Trophoblast cell (in vitro differentiated cells and primary cell): Measurements from ENCODE around the gene FIBCD1.

Source experiments
- DNase-seq, 2 donors: peaks; one replicate each; pipeline ENCODE4 v3.0.0-alpha.2; 2016
- H2AFZ ChIP-seq: 2 replicates; pipeline ENCODE4 v1.6.1; 2013; ENCODE audit warnings: low read length, moderate library complexity, mild to moderate bottlenecking; ENCODE audit not compliant: insufficient read depth, poor library complexity
- H2AK5ac ChIP-seq: 2 replicates; pipeline ENCODE4 v1.6.1; 2013; ENCODE audit warnings: mild to moderate bottlenecking, low read length
- H2BK120ac ChIP-seq: 2 replicates; pipeline ENCODE4 v1.6.1; 2013; ENCODE audit warnings: low read length, mild to moderate bottlenecking, moderate library complexity; ENCODE audit not compliant: insufficient read depth, poor library complexity
- H2BK12ac ChIP-seq: 2 replicates; pipeline ENCODE4 v1.6.1; 2013; ENCODE audit warnings: mild to moderate bottlenecking, low read length, moderate library complexity
- H2BK5ac ChIP-seq: 2 replicates; pipeline ENCODE4 v1.6.1; 2013; ENCODE audit warnings: low read length, low read depth, moderate library complexity, mild to moderate bottlenecking; ENCODE audit not compliant: poor library complexity
- H3K14ac ChIP-seq: 2 replicates; pipeline ENCODE4 v1.6.1; 2013; ENCODE audit warnings: mild to moderate bottlenecking, low read length
- H3K18ac ChIP-seq: 2 replicates; pipeline ENCODE4 v1.6.1; 2013; ENCODE audit warnings: mild to moderate bottlenecking, low read length
- H3K23ac ChIP-seq: 2 replicates; pipeline ENCODE4 v1.6.1; 2013; ENCODE audit warnings: low read length
- H3K27ac ChIP-seq: 2 replicates; pipeline ENCODE4 v1.5.1; 2013; ENCODE audit warnings: low read depth, mild to moderate bottlenecking, inconsistent platforms, low read length, moderate library complexity
- H3K27me3 ChIP-seq: 2 replicates; pipeline ENCODE4 v1.6.1; 2013; ENCODE audit warnings: inconsistent platforms, mild to moderate bottlenecking, low read length, moderate library complexity; ENCODE audit not compliant: insufficient read depth
- H3K36me3 ChIP-seq, 2 experiments: 1 replicate in 1 of 2; 2 replicates in 1 of 2; pipeline ENCODE4 v1.6.1; 2013; ENCODE audit warnings: low read length in 2 of 2, mild to moderate bottlenecking in 2 of 2, moderate library complexity in 1 of 2; ENCODE audit not compliant: insufficient read depth in 2 of 2, control insufficient read depth in 1 of 2
- H3K4ac ChIP-seq: 2 replicates; pipeline ENCODE4 v1.6.1; 2013; ENCODE audit warnings: low read depth, mild to moderate bottlenecking, low read length, moderate library complexity
- H3K4me1 ChIP-seq, 2 experiments: 1 replicate in 1 of 2; 2 replicates in 1 of 2; pipeline ENCODE4 v1.6.1; 2013; ENCODE audit warnings: low read length in 2 of 2, mild to moderate bottlenecking in 2 of 2, moderate library complexity in 1 of 2; ENCODE audit not compliant: insufficient read depth in 2 of 2, control insufficient read depth in 1 of 2
- H3K4me2 ChIP-seq: 2 replicates; pipeline ENCODE4 v1.6.1; 2013; ENCODE audit warnings: inconsistent platforms, mild to moderate bottlenecking, low read length, moderate library complexity
- H3K4me3 ChIP-seq: 2 replicates; pipeline ENCODE4 v1.5.1; 2013; ENCODE audit warnings: mild to moderate bottlenecking, low read depth, low read length, inconsistent platforms
- H3K79me1 ChIP-seq: one replicate; pipeline ENCODE4 v1.6.1; 2013; ENCODE audit warnings: low read length
- H3K79me2 ChIP-seq: 2 replicates; pipeline ENCODE4 v1.6.1; 2013; ENCODE audit warnings: low read length, mild to moderate bottlenecking; ENCODE audit not compliant: control insufficient read depth, insufficient read depth, poor library complexity
- H3K9ac ChIP-seq: 2 replicates; pipeline ENCODE4 v1.6.1; 2013; ENCODE audit warnings: mild to moderate bottlenecking, low read length
- H3K9me3 ChIP-seq: 2 replicates; pipeline ENCODE4 v1.6.1; 2013; ENCODE audit warnings: low read depth, mild to moderate bottlenecking, control low read depth, inconsistent platforms, low read length; ENCODE audit not compliant: insufficient read depth
- H4K12ac ChIP-seq: 2 replicates; pipeline ENCODE4 v1.6.1; 2013; ENCODE audit warnings: low read depth, mild to moderate bottlenecking, low read length, moderate library complexity
- H4K8ac ChIP-seq: 2 replicates; pipeline ENCODE4 v1.6.1; 2013; ENCODE audit warnings: low read depth, mild to moderate bottlenecking, low read length, moderate library complexity
- H4K91ac ChIP-seq: one replicate; pipeline ENCODE4 v1.6.1; 2013; ENCODE audit warnings: low read depth, mild to moderate bottlenecking, low read length, moderate library complexity
- WGBS: extraction: QIAGEN DNeasy Blood & Tissue Kit; methylation state at CpG from one replicate; pipeline ENCODE4 v1.1.7; 2013; ENCODE audit warnings: missing lambda C conversion rate; ENCODE audit not compliant: insufficient read length, insufficient coverage; ENCODE audit errors: extremely low coverage; 5-methylcytosine and 5-hydroxymethylcytosine counted together

The FIBCD1 gene

GRCh38 chr9:130972957-130973685, 34.1 kb upstream of the FIBCD1 start:
- no peak overlapping the region for H3K23ac ChIP-seq
- H3K4me2 ChIP-seq: no peak overlapping the region
- no CpG with 5 or more reads among the region's 19 CpGs for WGBS
- DNase-seq: no peak
- H2BK12ac ChIP-seq: no peak overlapping the region
- no peaks in the 10 kb centered on the region for H3K79me1 ChIP-seq
- H3K14ac ChIP-seq: no peak overlapping the region
- no peak overlapping the region for H3K4ac ChIP-seq
- no peak overlapping the region for H3K4me3 ChIP-seq
- no peaks in the 10 kb centered on the region for H3K27me3 ChIP-seq
- H2AK5ac ChIP-seq: no peak overlapping the region
- H3K18ac ChIP-seq: no peak overlapping the region
- no peaks in the 10 kb centered on the region for H3K36me3 ChIP-seq
- no peak overlapping the region for H4K12ac ChIP-seq
- H3K79me2 ChIP-seq: no peaks in the 10 kb centered on the region
- no peak overlapping the region for H2BK120ac ChIP-seq
- H4K91ac ChIP-seq: no peak overlapping the region
- no peaks in the 10 kb centered on the region for H3K4me1 ChIP-seq
- no peak overlapping the region for H2BK5ac ChIP-seq
- no peak overlapping the region for H3K9ac ChIP-seq
- no peak overlapping the region for H3K27ac ChIP-seq
- H2AFZ ChIP-seq: no peak overlapping the region
- no peaks in the 10 kb centered on the region for H3K9me3 ChIP-seq
- no peak overlapping the region for H4K8ac ChIP-seq

GRCh38 chr9:130972277-130972956, 33.4 kb upstream of the FIBCD1 start:
- H2BK120ac ChIP-seq: no peak overlapping the region
- H4K8ac ChIP-seq: no peak overlapping the region
- H2BK5ac ChIP-seq: no peak overlapping the region
- H2AFZ ChIP-seq: no peak overlapping the region
- H3K18ac ChIP-seq: no peak overlapping the region
- no peaks in the 10 kb centered on the region for H3K27me3 ChIP-seq
- no peak overlapping the region for H2AK5ac ChIP-seq
- no CpG with 5 or more reads among the region's 6 CpGs for WGBS
- H3K4me1 ChIP-seq: no peaks in the 10 kb centered on the region
- no peak overlapping the region for H3K9ac ChIP-seq
- no peak overlapping the region for H3K4me3 ChIP-seq
- no peak overlapping the region for H3K23ac ChIP-seq
- no peaks in the 10 kb centered on the region for H3K36me3 ChIP-seq
- no peak overlapping the region for H3K27ac ChIP-seq
- H3K14ac ChIP-seq: no peak overlapping the region
- H4K12ac ChIP-seq: no peak overlapping the region
- H3K4ac ChIP-seq: no peak overlapping the region
- no peaks in the 10 kb centered on the region for H3K79me1 ChIP-seq
- no peak overlapping the region for H3K4me2 ChIP-seq
- no peak overlapping the region for H4K91ac ChIP-seq
- no peak overlapping the region for H2BK12ac ChIP-seq
- DNase-seq: no peak
- H3K9me3 ChIP-seq: no peaks in the 10 kb centered on the region
- H3K79me2 ChIP-seq: no peaks in the 10 kb centered on the region

GRCh38 chr9:130971294-130971849, 32.3 kb upstream of the FIBCD1 start:
- H3K14ac ChIP-seq: no peak overlapping the region
- no peak overlapping the region for H2BK12ac ChIP-seq
- H4K12ac ChIP-seq: no peak overlapping the region
- H3K27me3 ChIP-seq: no peaks in the 10 kb centered on the region
- no peaks in the 10 kb centered on the region for H3K9me3 ChIP-seq
- H3K4me2 ChIP-seq: no peak overlapping the region
- H2BK5ac ChIP-seq: no peak overlapping the region
- no peak overlapping the region for H2BK120ac ChIP-seq
- no peaks in the 10 kb centered on the region for H3K4me1 ChIP-seq
- H3K23ac ChIP-seq: no peak overlapping the region
- WGBS: no CpG with 5 or more reads among the region's 12 CpGs
- no peaks in the 10 kb centered on the region for H3K79me2 ChIP-seq
- no peak overlapping the region for H3K9ac ChIP-seq
- H2AK5ac ChIP-seq: no peak overlapping the region
- DNase-seq: no peak
- no peak overlapping the region for H3K4me3 ChIP-seq
- no peaks in the 10 kb centered on the region for H3K79me1 ChIP-seq
- no peak overlapping the region for H3K27ac ChIP-seq
- no peaks in the 10 kb centered on the region for H3K36me3 ChIP-seq
- H4K91ac ChIP-seq: no peak overlapping the region
- H2AFZ ChIP-seq: no peak overlapping the region
- H4K8ac ChIP-seq: no peak overlapping the region
- H3K4ac ChIP-seq: no peak overlapping the region
- no peak overlapping the region for H3K18ac ChIP-seq

- Histone ChIP-seq H3K18ac (no peak overlapping the region), H3K79me1 (no peaks in the 10 kb centered on the region), H3K27ac (no peak overlapping the region), H4K91ac (no peak overlapping the region), H2AFZ (no peak overlapping the region), H3K79me2 (no peaks in the 10 kb centered on the region), H3K27me3 (no peaks in the 10 kb centered on the region), H2BK5ac (no peak overlapping the region), H3K4ac (no peak overlapping the region), H3K23ac (no peak overlapping the region), H3K36me3 (no peaks in the 10 kb centered on the region), H2AK5ac (no peak overlapping the region), H2BK12ac (no peak overlapping the region), H3K9ac (no peak overlapping the region), H4K8ac (no peak overlapping the region), H3K4me2 (no peak overlapping the region), H3K14ac (no peak overlapping the region), H4K12ac (no peak overlapping the region), H3K4me1 (no peaks in the 10 kb centered on the region), H3K4me3 (no peak overlapping the region), H3K9me3 (no peaks in the 10 kb centered on the region), H2BK120ac (no peak overlapping the region)
- no peak for DNase-seq
- no CpG with 5 or more reads among the region's 3 CpGs for WGBS
Measured at GRCh38 chr9:130970855-130971254, 31.8 kb upstream of the FIBCD1 start.
